ENCODE measurements around the gene CLDN4.

CLDN4 gene

GRCh38 chr7:73870041-73870492 is 39.3 kb downstream of the CLDN4 start:
- in situ Hi-C loops (cut with MboI; ENCODE audit: low sequenced_read_pairs): loop anchor here (25.0 kb wide), 1 partner anchor 317 kb away; no protein-coding TSS in a partner anchor

GRCh38 chr7:73871163-73872011 is 40.6 kb downstream of the CLDN4 start:
- in situ Hi-C loops (cut with MboI; ENCODE audit: low sequenced_read_pairs): loop anchor here (25.0 kb wide), 1 partner anchor 316 kb away; no protein-coding TSS in a partner anchor

GRCh38 chr7:73872056-73872908 is 41.5 kb downstream of the CLDN4 start:
- in situ Hi-C loops (cut with MboI; ENCODE audit: low sequenced_read_pairs): loop anchor here (25.0 kb wide), 1 partner anchor 315 kb away; no protein-coding TSS in a partner anchor

- in situ Hi-C loops (cut with MboI; ENCODE audit: low sequenced_read_pairs): no loop called here
Observed at GRCh38 chr7:73876361-73876760, 45.6 kb downstream of the CLDN4 start.

- in situ Hi-C loops (cut with MboI; ENCODE audit: low sequenced_read_pairs): no loop called here
Observed at GRCh38 chr7:73876973-73877372, 46.2 kb downstream of the CLDN4 start.

- in situ Hi-C loops (cut with MboI; ENCODE audit: low sequenced_read_pairs): no loop called here
Observed at GRCh38 chr7:73879977-73880681, 49.3 kb downstream of the CLDN4 start.

- in situ Hi-C loops (cut with MboI; ENCODE audit: low sequenced_read_pairs): no loop called here
Observed at GRCh38 chr7:73880755-73881328, 50.0 kb downstream of the CLDN4 start.

- in situ Hi-C loops (cut with MboI; ENCODE audit: low sequenced_read_pairs): no loop called here
Observed at GRCh38 chr7:73881352-73882046, 50.7 kb downstream of the CLDN4 start.

- in situ Hi-C loops (cut with MboI; ENCODE audit: low sequenced_read_pairs): no loop called here
Observed at GRCh38 chr7:73882047-73882402, 51.2 kb downstream of the CLDN4 start.

Measured in HL-60/S4 treated with retinoic acid at 250 ng/mL for 4 days and 3 days (cell line).